GM12875 (cell line): Measurements from ENCODE around the gene LRP4.

Experiments
- H3K4me3 ChIP-seq: one replicate; pipeline ENCODE4 v1.5.1; 2011; ENCODE audit warnings: low read depth, low read length, control low read depth
- TF ChIP-seq, protein P1 (sequence below): IDR thresholded peaks from 2 replicates; pipeline ENCODE4 v1.5.1; 2011; ENCODE audit warnings: low read depth, mild to moderate bottlenecking, control low read depth, inconsistent platforms, low read length, moderate library complexity, borderline replicate concordance; ENCODE audit not compliant: insufficient read depth

The LRP4 gene

DNA sequence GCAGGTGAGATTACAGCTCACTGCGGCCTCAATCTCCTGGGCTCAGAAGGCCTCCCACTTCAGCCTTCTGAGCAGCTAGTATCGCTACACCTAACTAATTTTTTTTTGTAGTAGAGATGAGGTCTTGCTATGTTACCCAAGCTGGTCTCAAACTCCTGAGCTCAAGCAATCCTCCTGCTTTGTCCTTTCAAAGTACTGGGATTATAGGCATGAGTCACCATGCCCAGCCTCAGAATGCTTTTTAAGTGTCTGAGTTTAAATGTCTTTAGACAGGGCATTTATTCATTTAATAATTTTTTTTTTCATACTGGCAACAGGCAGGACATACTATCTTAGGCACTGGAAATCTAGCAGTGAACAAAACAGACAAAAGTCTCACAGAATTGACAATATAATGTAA, 27.7 kb downstream of the LRP4 start:
- TF ChIP-seq, protein P1, sequence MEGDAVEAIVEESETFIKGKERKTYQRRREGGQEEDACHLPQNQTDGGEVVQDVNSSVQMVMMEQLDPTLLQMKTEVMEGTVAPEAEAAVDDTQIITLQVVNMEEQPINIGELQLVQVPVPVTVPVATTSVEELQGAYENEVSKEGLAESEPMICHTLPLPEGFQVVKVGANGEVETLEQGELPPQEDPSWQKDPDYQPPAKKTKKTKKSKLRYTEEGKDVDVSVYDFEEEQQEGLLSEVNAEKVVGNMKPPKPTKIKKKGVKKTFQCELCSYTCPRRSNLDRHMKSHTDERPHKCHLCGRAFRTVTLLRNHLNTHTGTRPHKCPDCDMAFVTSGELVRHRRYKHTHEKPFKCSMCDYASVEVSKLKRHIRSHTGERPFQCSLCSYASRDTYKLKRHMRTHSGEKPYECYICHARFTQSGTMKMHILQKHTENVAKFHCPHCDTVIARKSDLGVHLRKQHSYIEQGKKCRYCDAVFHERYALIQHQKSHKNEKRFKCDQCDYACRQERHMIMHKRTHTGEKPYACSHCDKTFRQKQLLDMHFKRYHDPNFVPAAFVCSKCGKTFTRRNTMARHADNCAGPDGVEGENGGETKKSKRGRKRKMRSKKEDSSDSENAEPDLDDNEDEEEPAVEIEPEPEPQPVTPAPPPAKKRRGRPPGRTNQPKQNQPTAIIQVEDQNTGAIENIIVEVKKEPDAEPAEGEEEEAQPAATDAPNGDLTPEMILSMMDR: no peak
- H3K4me3 ChIP-seq: no peak overlapping the region

DNA sequence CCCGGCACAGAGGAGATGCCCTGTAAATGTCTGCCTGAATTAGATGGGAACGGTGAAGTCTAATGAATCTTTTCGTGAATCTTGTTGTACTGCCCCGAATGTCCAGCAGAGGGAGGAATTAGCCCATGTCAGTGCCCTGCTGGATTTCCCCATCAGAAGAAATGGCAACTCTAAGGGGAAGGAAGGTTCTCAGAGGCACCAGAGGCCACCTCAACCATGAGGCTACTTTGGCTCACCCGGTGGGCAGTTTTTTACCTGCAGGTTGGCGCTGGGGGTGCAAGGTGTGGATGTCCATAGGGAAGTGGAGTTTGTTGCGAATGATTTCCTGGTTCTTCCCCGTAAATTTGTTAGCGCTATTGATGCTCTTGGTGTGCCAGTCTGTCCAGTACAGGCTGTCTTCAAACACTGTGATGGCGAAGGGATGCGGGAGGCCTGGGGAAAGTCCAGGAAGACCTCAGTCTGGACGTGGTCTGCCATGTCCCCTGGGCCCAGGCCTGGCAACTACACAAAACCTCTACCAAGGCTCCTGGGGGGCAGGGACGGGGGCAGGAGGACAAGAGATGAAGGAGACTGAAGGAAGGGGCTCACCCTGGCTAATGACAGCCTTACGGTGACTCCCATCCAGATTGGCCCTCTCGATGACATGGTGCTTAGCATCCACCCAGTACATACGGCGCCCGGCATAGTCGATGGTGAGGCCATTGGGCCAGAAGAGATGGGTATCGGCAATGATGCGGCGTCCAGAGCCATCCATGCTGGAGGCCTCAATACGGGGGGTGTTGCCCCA, 28.5 kb downstream of the LRP4 start:
- TF ChIP-seq, protein P1: peak; percentile 78
- no peak overlapping the region for H3K4me3 ChIP-seq

DNA sequence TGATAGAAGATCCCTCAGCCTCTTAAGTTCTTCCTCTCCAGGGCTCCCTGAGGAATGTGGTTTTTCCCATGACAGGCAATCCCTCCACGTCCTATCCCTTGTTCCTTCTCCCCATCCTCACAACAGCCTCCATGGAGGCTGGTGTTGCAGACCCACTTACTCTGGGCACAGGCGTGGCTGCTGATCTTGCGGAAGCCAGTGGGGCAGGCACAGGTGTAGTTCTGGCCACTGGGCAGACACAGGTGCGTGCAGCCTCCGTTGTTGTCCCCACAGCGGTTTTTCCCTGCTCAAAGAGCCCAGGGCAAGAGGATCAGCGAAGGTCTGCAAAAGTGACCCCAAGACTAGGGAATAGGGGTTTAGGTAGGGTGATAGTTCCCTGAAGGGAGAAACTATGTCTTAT, 29.1 kb downstream of the LRP4 start:
- TF ChIP-seq, protein P1: no peak

DNA sequence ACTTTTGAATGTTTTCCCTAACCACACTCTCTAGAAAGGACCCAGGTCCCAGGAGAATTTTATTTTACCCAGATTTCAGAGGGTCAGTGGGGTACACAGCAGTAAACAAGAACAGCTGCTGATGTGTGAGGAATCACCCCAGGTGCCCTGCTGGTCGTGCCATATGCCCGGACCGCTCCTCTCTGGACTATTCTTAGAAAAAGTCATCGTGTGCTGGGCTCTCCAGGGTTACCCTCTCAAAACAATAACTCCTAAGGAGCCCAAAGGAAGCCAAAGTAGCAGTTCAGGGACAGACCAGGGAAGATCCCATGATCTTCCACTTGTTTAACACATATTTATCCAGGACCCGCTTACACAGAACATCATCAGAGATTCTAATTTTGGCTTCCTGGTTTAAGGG, 29.7 kb downstream of the LRP4 start:
- TF ChIP-seq, protein P1: no peak
- no peak overlapping the region for H3K4me3 ChIP-seq

More for the DNA sequence above, 29.1 kb downstream of the LRP4 start:
- no peak overlapping the region for H3K4me3 ChIP-seq

DNA sequence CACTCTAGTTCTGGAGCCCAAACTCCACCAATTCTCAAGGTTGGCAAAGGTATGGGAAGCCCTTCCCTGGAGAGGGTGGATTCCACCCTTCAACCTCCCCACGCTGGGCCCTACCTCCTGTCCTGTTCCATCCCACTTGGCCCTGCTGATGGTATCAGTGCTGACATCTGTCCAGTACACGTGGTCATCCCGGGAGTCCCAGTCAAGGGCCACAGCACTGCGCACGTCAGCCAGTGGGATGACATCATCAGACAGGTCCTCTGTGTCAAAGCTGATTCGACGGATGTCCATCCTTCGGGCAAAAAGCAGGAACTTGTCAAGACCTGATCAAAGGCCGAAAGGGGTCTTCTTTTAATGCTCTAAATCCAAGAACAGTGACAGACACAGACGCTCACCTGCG, 32.1 kb downstream of the LRP4 start:
- H3K4me3 ChIP-seq: no peak overlapping the region
- TF ChIP-seq, protein P1: no peak

DNA sequence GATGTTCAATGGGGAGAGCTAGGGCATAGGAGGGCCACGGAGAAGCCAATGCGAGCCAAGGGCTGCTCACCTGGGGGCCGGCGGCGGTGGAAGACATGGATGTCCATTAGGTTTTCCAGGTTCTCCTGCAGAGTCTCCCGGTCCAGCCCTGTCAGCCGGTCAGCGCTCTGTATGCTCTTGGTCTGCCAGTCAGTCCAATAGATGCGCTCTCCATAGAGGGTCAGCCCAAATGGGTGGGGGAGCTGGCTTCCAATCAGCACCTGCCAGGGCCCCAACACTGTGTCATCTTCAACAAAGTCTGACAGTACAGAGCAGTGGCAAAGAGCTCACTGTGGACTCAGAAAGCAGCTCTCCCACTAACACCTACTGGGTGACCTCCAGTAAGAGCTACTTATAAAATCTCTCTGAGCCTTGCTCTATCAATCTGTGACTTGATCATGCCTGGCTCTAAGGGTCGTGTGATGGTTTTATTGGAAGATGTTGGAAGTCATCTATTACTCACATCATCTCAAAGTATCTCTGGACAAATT, 39.2 kb downstream of the LRP4 start:
- TF ChIP-seq, protein P1: no peak
- H3K4me3 ChIP-seq: no peak overlapping the region

DNA sequence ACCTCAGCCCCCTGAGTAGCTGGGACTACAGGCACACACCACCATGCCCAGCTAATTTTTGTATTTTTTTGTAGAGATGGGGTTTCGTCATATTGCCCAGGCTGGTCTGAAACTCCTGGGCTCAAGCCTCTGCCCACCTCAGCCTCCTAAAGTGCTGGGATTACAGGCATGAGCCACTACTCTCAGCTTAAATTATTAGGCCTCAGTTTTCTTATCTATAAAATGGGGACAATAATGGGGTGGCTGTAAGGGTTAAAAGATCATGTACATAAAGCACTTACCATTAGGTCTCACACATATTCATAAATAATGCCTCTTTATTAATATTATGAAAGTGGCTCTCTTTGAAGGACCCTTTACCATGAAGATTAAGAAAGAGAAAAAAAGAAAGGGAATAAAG, 40.8 kb downstream of the LRP4 start:
- H3K4me3 ChIP-seq: no peak overlapping the region
- TF ChIP-seq, protein P1: no peak
